Measurements from ENCODE around the gene DENND5A.

GRCh38 chr11:9273376-9274336 lies 8.5 kb upstream of the DENND5A start:
- no peak for TF ChIP-seq POLR2A (IDR thresholded peaks at IDR 0.05)
- no peak for TF ChIP-seq CTCF (IDR thresholded peaks at IDR 0.05)
